Transverse colon (tissue), 4 donors: ENCODE measurements around the gene FXYD6. TPM values are rescaled to one million over a fixed set of nuclear protein-coding genes. Genes with fewer than 3 reads are reported as not detected.

Experiments
- DNase-seq: peaks from one replicate; pipeline ENCODE4 v3.0.0-alpha.2; 2019
- H3K27ac ChIP-seq, 4 donors: fragments of 200-600 bp; sonication (generic); 2 replicates each; pipeline ENCODE4 v1.5.1; 2016 to 2018; ENCODE audit warnings: inconsistent platforms in 4 of 4
- H3K27me3 ChIP-seq: fragments of 200-600 bp; sonication (generic); 2 replicates; pipeline ENCODE4 v1.5.1; 2017; ENCODE audit warnings: inconsistent platforms
- H3K36me3 ChIP-seq, 4 donors: fragments of 200-600 bp; sonication (generic); 2 replicates each; pipeline ENCODE4 v1.5.1; 2017 to 2019; ENCODE audit warnings: inconsistent platforms in 4 of 4
- H3K4me1 ChIP-seq, 4 donors: fragments of 200-600 bp; sonication (generic); 2 replicates each; pipeline ENCODE4 v1.5.1; 2017 to 2020; ENCODE audit warnings: inconsistent platforms in 4 of 4
- H3K4me3 ChIP-seq, 4 donors: fragments of 200-600 bp; sonication (generic); 1 replicate in 1 of 4; 2 replicates in 3 of 4; pipeline versions ENCODE4 v1.5.1 to v1.6.1; 2017 to 2019; ENCODE audit warnings: inconsistent platforms in 4 of 4
- H3K9me3 ChIP-seq, 2 donors: fragments of 200-600 bp; sonication (generic); 2 replicates each; pipeline ENCODE4 v1.5.1; 2017 to 2019; ENCODE audit warnings: inconsistent platforms in 2 of 2
- EP300 ChIP-seq: sonication (generic); formaldehyde crosslinking; IDR thresholded peaks from one replicate; pipeline ENCODE4 v1.6.1; 2017; ENCODE audit warnings: antibody characterized with exemption, low read depth
- POLR2A ChIP-seq: fragments of 450-650 bp; IDR thresholded peaks from one replicate; pipeline ENCODE4 v1.6.1; 2016; ENCODE audit warnings: antibody characterized with exemption, mild to moderate bottlenecking, moderate library complexity
- POLR2AphosphoS5 ChIP-seq, 3 donors: sonication (generic); formaldehyde crosslinking; IDR thresholded peaks; one replicate each; pipeline ENCODE4 v1.6.1; 2016; ENCODE audit warnings: antibody characterized with exemption in 3 of 3
- WGBS, 2 donors: methylation state at CpG; one replicate each; pipeline ENCODE4 v1.1.5; 2018; ENCODE audit warnings: low coverage in 1 of 2; 5-methylcytosine and 5-hydroxymethylcytosine counted together
- in situ Hi-C, 4 donors: fragments of 200-750 bp; cut with MboI; loops; one replicate each; pipeline versions ENCODE4 v1.15.0 to v1.15.1; 2017; ENCODE audit warnings: low sequenced_read_pairs in 3 of 4, low pct_ligation_motif_present in 1 of 4, low pct_unique_long_range_greater_than_20kb in 1 of 4
- intact Hi-C: fragments of 100-400 bp; cut with DNase I; formaldehyde crosslinking; loops from one replicate; pipeline ENCODE4 v1.15.1; 2023; ENCODE audit warnings: low total_unique reads
- total RNA-seq, 4 donors: library from RNA; depleted of rRNA; stranded (reverse); fragments of >200 nt; gene quantifications; one replicate each; pipeline ENCODE4 v1.1.0, GENCODE V29; 2016
- TF ChIP-seq, protein P1 (sequence below), 5 experiments: fragments of 200-600 bp in 3 of 5; fragments of 450-650 bp in 2 of 5; sonication (generic) in 3 of 5; IDR thresholded peaks; 1 replicate in 2 of 5; 2 replicates in 3 of 5; pipeline ENCODE4 v1.5.1; 2016 to 2017; ENCODE audit warnings: antibody characterized with exemption in 5 of 5, inconsistent platforms in 3 of 5, mild to moderate bottlenecking in 2 of 5, moderate library complexity in 1 of 5

Gene FXYD6
- total RNA-seq, 4 donors from 2014 or later, result 29.2 to 62.5 (median 46.0) TPM

DNA sequence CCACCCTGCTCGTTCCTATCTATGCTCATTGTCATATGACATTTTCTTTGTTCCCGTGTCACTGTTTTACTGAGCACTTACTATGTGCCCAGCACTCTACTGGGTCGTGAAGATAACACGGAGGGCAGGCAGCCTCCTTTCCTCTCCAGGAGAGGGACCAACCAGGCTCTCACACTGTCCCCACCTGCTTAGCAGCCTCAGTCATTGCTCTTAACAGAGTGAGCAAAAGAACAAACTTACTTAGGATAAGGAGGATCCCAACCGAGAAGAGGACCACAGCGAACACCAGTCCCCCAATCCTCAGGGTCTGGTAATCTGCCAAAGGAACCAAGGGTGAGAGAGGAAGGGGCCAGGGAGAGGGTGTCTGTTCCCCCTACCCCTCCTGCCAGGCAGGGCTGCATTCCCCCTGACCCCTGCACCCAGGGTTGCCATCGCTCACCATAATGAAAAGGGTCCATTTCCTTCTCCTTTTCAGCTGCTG lies 34.9 kb downstream of the FXYD6 start:
- intact Hi-C loops, result loop anchor here (5.0 kb wide), 1 partner anchor 61 kb away; no protein-coding TSS in a partner anchor
- Histone ChIP-seq H3K9me3 (no peaks in the 10 kb centered on the region), H3K27me3 (no peaks in the 10 kb centered on the region), H3K4me3 (no peak overlapping the region), H3K27ac (peak overlapping the region in 1 of 4 donors; percentile 20), H3K4me1 (peaks cover 0 to 12% (median 0%) of the 10 kb centered on the region in 4 donors), H3K36me3 (no peaks in the 10 kb centered on the region)
- in situ Hi-C loops, result loop anchor here (5.0 to 10.0 kb wide), 4 partner anchors 101 to 213 kb away; no protein-coding TSS in a partner anchor
- DNase-seq, result no peak
- TF ChIP-seq POLR2AphosphoS5 (IDR thresholded peaks at IDR 0.05), result no peak
- no peak for TF ChIP-seq POLR2A
- WGBS, 2 donors, result 80% methylated on average over 5 to 7 of the region's 7 CpGs

DNA sequence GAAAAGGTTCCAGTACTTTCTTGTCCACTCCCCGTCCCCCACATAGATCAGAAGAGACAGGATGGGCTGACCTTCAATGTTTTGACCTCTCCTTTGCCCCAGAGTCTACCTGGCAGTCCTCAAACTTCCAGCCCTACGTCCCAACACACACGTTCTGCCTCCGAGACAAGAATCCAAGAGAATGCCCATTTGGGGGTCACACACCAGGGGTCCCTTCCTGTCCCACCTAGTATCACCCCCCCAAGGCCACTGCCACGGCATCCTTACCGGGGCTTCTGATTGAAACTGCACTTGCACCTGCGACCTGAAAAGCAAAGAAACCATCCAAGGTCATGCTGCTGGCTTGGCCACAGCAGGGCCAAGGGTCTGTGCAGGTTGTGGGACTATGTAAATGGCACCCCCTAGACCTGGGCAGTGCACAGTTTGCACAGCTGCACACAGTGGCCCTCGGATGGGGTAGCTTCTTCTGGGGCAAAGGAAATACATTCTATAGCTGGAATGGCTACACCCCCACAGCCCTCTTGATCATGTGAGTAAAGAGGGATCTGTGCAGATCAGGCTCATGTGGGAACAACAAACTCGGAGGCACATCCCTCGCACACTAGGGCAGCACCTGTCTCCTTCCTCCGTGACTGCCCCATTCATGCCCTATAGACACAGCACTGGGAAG lies 35.4 kb downstream of the FXYD6 start:
- no peak overlapping the region for H3K27ac ChIP-seq
- peak; percentile 4 for DNase-seq

DNA sequence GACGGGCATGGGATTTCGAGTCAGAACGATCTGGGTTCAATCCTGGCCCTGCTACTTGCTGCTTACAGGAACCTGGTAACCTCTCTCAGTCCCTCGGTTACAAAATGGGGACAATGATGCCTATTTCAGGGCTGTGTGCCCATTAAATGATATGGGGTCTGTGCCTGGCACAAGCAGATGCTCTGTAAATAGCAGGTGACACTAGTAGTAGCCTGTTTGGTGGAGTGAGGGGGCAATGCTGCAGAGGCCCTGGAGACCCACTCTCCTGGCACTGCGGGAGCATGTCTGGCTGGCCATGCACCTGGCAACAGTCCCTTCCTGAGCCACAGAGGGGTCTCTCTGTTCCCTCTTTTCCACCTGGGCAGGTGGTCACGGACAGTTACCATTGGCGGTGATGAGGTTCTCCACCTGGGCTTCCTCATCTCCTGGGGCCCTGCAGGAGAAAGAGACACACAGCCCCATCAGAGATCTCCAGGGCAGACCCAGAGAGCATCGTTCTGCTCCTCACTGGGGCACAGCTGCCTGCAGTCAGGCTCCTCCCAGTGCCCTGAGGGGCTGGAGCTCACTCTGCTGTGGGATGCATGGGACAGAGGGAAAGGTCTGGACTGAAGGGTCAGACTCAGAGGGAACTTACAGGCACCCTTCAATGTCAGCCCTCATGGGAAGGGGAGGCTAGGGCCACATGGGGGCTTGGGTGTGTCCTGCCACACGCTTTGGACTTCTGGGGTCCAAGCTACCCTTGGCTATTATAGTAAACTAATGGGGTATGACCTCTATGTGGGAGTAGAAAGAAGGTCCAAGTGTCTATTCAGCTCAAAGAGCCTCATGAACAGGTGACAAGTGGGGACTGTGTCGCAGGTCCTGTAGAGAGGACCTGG lies 36.3 kb downstream of the FXYD6 start:
- Histone ChIP-seq H3K4me3 (no peak overlapping the region), H3K27ac (no peak overlapping the region), H3K4me1 (peaks cover 0 to 12% (median 0%) of the 10 kb centered on the region in 4 donors), H3K27me3 (no peaks in the 10 kb centered on the region), H3K36me3 (no peaks in the 10 kb centered on the region), H3K9me3 (no peaks in the 10 kb centered on the region)
- in situ Hi-C loops (loop anchor here (5.0 to 10.0 kb wide), 4 partner anchors 102 to 215 kb away; no protein-coding TSS in a partner anchor), intact Hi-C loops (loop anchor here (5.0 kb wide), 1 partner anchor 62 kb away; no protein-coding TSS in a partner anchor)
- peak; percentile 0 for DNase-seq
- TF ChIP-seq, protein P1, sequence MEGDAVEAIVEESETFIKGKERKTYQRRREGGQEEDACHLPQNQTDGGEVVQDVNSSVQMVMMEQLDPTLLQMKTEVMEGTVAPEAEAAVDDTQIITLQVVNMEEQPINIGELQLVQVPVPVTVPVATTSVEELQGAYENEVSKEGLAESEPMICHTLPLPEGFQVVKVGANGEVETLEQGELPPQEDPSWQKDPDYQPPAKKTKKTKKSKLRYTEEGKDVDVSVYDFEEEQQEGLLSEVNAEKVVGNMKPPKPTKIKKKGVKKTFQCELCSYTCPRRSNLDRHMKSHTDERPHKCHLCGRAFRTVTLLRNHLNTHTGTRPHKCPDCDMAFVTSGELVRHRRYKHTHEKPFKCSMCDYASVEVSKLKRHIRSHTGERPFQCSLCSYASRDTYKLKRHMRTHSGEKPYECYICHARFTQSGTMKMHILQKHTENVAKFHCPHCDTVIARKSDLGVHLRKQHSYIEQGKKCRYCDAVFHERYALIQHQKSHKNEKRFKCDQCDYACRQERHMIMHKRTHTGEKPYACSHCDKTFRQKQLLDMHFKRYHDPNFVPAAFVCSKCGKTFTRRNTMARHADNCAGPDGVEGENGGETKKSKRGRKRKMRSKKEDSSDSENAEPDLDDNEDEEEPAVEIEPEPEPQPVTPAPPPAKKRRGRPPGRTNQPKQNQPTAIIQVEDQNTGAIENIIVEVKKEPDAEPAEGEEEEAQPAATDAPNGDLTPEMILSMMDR (IDR thresholded peaks at IDR 0.05), result no peak
- TF ChIP-seq POLR2A, result no peak
- WGBS, 2 donors, result 86% methylated on average over 10 of the region's 10 CpGs; no CpG with 5 or more reads in 1 of the 2 donors

More for the DNA sequence above, 35.4 kb downstream of the FXYD6 start:
- 77 to 80% methylated on average over 1 to 11 of the region's 11 CpGs for WGBS, 2 donors
- H3K27me3 ChIP-seq, result no peaks in the 10 kb centered on the region
- TF ChIP-seq POLR2AphosphoS5 (IDR thresholded peaks at IDR 0.05) (no peak), EP300 (no peak), POLR2A (no peak)
- TF ChIP-seq, protein P1 (IDR thresholded peaks at IDR 0.05), result no peak
- peaks cover 0 to 12% (median 0%) of the 10 kb centered on the region in 4 donors for H3K4me1 ChIP-seq
- H3K9me3 ChIP-seq, result no peaks in the 10 kb centered on the region
- H3K4me3 ChIP-seq, result no peak overlapping the region
- intact Hi-C loops (loop anchor here (5.0 kb wide), 1 partner anchor 61 kb away; no protein-coding TSS in a partner anchor), in situ Hi-C loops (loop anchor here (5.0 to 10.0 kb wide), 4 partner anchors 101 to 214 kb away; no protein-coding TSS in a partner anchor)
- H3K36me3 ChIP-seq, result no peaks in the 10 kb centered on the region

DNA sequence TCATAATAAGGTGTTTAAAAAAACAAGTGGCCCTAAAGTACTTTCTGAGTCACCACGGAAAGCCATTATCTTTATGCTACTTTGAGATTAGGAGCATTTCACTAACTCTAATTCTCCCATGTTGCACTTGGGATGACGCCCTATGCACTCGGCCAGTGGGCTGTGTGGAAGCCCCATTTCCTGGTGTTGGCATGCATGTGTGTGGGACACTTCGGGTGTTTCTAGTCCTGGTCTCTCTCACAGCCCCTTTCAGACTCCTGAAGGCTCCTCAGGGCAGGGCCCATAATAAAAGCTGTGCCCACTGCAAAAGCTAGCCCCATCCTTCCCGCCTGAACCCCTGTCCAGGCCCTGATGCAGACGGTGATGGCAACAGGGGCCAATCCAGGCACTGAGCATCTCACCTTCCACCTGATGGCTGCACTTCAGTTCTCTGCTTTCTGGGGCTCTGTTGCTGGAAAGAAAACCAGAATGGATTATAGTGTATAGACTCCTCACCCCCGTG lies 37.0 kb downstream of the FXYD6 start:
- H3K4me3 ChIP-seq, result no peak overlapping the region
- H3K27ac ChIP-seq, result no peak overlapping the region
- intact Hi-C loops, result no loop called here
- 64 to 70% methylated on average over 2 to 7 of the region's 7 CpGs for WGBS, 2 donors
- H3K9me3 ChIP-seq, result no peaks in the 10 kb centered on the region
- DNase-seq, result peak; percentile 3
- in situ Hi-C loops, result no loop called here
- TF ChIP-seq, protein P1 (IDR thresholded peaks at IDR 0.05), result no peak
- TF ChIP-seq EP300 (no peak), POLR2A (no peak), POLR2AphosphoS5 (IDR thresholded peaks at IDR 0.05) (no peak)
- no peaks in the 10 kb centered on the region for H3K36me3 ChIP-seq
- no peaks in the 10 kb centered on the region for H3K27me3 ChIP-seq
- peaks cover 0 to 12% (median 0%) of the 10 kb centered on the region in 4 donors for H3K4me1 ChIP-seq
